ENCODE results near the gene ABO.
"Not testable (repeated sequence)": the region's sequence is repeated elsewhere in the genome, so short reads cannot be mapped to it uniquely, and the experiment has no call there.

Gene ABO

GRCh38 chr9:133303266-133304157 lies 28.5 kb upstream of the ABO start:
- no peak for ATAC-seq
- Mint-ChIP-seq H3K9me3 (no peaks in the 10 kb centered on the region), H3K36me3 (no peaks in the 10 kb centered on the region), H3K4me1 (no peaks in the 10 kb centered on the region), H3K4me3 (no peak overlapping the region), H3K27ac (no peak overlapping the region)
- no peak for DNase-seq (ENCODE audit: low spot score in 2 of 2)

- Mint-ChIP-seq H3K36me3 (no peaks in the 10 kb centered on the region), H3K9me3 (no peaks in the 10 kb centered on the region), H3K27ac (no peak overlapping the region), H3K4me3 (no peak overlapping the region), H3K4me1 (no peaks in the 10 kb centered on the region)
- ATAC-seq (no peak), DNase-seq (ENCODE audit: low spot score in 2 of 2) (no peak)
These were observed 26.5 kb upstream of the ABO start for GRCh38 chr9:133301253-133302230.

- not testable (repeated sequence) for ATAC-seq; H3K4me3 Mint-ChIP-seq; H3K4me1 Mint-ChIP-seq; DNase-seq (ENCODE audit: low spot score in 2 of 2); H3K36me3 Mint-ChIP-seq; H3K27ac Mint-ChIP-seq; H3K9me3 Mint-ChIP-seq
These were observed 25.0 kb upstream of the ABO start for GRCh38 chr9:133299996-133300395.

DNA sequence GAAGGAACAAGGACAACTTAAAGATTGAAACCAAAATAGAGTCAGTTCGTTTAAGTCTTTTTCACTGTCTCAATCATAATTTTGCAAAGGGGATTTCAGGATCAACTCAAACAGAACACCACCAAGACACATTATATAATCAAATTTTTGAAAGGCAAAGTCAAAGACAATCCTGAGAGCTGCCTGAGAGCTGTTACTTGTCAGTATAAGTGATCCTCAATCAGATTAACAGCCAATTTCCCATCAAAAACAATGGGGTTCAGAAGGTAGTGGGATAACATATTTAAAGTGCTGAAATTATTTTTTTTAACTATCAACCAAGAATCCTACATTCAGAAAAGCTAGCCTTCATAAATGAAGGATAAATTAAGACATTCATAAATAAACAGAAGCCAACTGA lies 19.3 kb upstream of the ABO start:
- Mint-ChIP-seq H3K36me3 (no peaks in the 10 kb centered on the region), H3K9me3 (peaks cover 7% of the 10 kb centered on the region), H3K27ac (no peak overlapping the region), H3K4me1 (no peaks in the 10 kb centered on the region), H3K4me3 (no peak overlapping the region)
- ATAC-seq = no peak
- DNase-seq (ENCODE audit: low spot score in 2 of 2) = no peak

DNA sequence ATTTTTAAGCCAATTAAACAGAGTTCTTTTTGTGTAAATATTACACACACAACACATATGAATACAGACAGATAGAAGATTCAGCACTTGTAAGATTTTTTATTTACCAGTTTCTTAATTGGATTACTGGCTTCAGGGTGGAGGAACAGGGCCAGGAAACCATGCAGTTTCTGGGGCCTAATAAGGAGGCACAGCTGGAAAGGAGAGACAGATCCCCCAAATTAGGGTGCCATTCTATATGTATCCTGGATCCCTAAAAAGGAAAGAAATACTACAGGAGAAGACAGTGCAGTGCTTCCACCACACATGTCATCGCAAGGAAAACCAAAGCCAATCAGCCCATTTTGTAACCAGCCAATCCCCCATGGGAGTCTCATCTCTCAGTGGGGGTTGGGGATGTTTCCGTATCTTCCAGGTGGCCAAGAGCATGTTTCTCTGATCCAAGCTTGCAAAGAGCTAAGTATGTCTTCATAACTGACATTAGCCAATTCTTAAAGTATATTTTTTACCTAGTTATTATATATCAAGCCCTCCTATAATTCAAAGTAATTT lies 15.8 kb upstream of the ABO start:
- H3K4me1 Mint-ChIP-seq = no peaks in the 10 kb centered on the region
- H3K4me3 Mint-ChIP-seq = no peak overlapping the region
- no peak for ATAC-seq

GRCh38 chr9:133286523-133286922 lies 11.5 kb upstream of the ABO start:
- DNase-seq (ENCODE audit: low spot score in 2 of 2) (no peak), ATAC-seq (no peak)
- Mint-ChIP-seq H3K4me3 (no peak overlapping the region), H3K4me1 (no peaks in the 10 kb centered on the region), H3K9me3 (peaks cover 7% of the 10 kb centered on the region), H3K36me3 (no peaks in the 10 kb centered on the region), H3K27ac (no peak overlapping the region)

More for the DNA sequence above, 15.8 kb upstream of the ABO start:
- DNase-seq (ENCODE audit: low spot score in 2 of 2) = no peak
- H3K36me3 Mint-ChIP-seq = no peaks in the 10 kb centered on the region
- H3K9me3 Mint-ChIP-seq = peaks cover 7% of the 10 kb centered on the region
- H3K27ac Mint-ChIP-seq = no peak overlapping the region

DNA sequence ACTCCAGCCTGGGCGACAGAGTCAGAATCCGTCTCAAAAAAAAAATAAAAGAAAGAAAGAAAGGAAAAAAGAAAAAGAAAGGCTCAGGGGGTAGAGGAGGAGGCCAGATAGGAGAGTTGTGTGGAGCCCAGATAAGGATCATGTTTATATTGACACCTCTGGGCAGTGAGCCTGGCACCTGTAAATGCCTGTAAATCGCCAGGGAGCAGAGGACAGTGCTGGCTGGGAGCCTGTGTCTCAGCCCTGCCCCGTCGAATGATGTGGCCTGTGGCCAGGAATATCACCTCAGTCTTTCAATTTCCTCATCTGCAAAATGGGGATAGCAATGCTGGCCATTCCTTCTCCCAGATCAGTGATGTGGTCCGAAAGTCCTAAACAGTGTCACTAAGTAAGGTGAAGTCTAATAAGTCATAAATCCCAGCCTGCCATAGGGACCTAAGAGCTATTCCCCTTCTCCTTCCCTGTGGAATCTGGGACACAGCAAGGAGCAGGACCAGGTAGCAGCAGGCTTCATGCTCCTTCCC lies 10.3 kb upstream of the ABO start:
- H3K36me3 Mint-ChIP-seq = no peaks in the 10 kb centered on the region
- ATAC-seq (no peak), DNase-seq (ENCODE audit: low spot score in 2 of 2) (no peak)
- H3K9me3 Mint-ChIP-seq = no peaks in the 10 kb centered on the region
- H3K4me3 Mint-ChIP-seq = no peak overlapping the region
- no peak overlapping the region for H3K27ac Mint-ChIP-seq
- H3K4me1 Mint-ChIP-seq = no peaks in the 10 kb centered on the region

DNA sequence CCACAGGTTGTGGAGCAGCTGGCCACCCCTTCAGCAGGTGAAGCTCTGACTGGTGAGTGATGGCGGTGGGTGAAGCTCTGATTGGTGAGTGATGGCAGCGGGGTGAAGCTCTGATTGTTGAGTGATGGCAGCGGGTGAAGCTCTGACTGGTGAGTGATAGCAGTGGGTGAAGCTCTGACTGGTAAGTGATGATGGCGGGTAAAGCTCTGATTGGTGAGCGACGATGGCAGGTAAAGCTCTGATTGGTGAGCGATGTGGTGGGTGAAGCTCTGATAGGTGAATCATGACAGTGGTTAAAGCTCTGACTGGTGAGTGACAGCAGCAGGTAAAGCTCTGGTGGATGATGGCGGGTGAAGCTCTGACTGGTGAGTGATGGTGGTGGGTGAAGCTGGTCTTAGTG lies 9.4 kb upstream of the ABO start:
- no peak for DNase-seq (ENCODE audit: low spot score in 2 of 2)
- Mint-ChIP-seq H3K27ac (no peak overlapping the region), H3K4me3 (no peak overlapping the region), H3K36me3 (no peaks in the 10 kb centered on the region), H3K9me3 (no peaks in the 10 kb centered on the region), H3K4me1 (no peaks in the 10 kb centered on the region)
- no peak for ATAC-seq

- DNase-seq (ENCODE audit: low spot score in 2 of 2); H3K4me1 Mint-ChIP-seq; H3K36me3 Mint-ChIP-seq; ATAC-seq; H3K27ac Mint-ChIP-seq; H3K4me3 Mint-ChIP-seq; H3K9me3 Mint-ChIP-seq: not testable (repeated sequence)
These were observed 8.4 kb upstream of the ABO start for GRCh38 chr9:133283255-133284032.

DNA sequence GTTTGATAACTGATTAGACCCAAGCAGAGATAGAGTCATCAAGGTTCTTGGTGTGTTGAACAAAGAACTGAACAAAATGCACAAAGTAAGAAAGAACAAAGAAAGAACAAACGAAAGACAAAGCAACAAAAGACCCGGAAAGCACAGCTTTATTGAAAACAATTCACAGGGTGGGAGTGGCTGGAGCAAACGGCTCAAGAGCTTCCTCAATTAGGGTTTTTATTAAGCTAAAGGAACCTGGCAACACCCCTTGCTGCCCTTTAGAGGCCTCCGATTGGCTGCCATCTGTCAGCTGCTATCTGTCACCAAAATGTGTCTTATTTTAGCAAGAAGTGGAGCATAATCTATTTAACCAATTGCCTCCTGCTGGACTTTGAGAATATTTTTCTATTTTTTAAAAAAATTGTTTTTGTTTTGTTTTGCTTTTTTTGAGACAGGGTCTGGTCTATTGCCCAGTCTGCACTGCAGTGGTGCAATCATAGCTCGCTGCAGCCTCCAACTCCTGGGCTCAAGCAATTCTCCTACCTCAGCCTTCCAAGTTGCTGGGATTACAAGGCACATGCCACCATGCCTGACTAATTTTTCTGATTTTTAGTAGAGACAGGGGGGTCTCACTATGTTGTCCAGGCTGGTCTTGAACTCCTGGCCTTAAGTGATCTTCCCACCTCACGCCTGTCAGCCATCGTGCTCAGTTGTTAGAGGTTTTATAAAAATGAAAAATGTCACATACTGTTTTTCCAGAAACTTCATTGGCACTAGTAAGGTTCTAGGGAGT lies 7.7 kb upstream of the ABO start:
- Mint-ChIP-seq H3K9me3 (no peaks in the 10 kb centered on the region), H3K36me3 (no peaks in the 10 kb centered on the region), H3K27ac (no peak overlapping the region), H3K4me3 (no peak overlapping the region), H3K4me1 (no peaks in the 10 kb centered on the region)
- no peak for ATAC-seq
- no peak for DNase-seq (ENCODE audit: low spot score in 2 of 2)

GRCh38 chr9:133280392-133280791 lies 5.4 kb upstream of the ABO start:
- Mint-ChIP-seq H3K36me3 (no peaks in the 10 kb centered on the region), H3K27ac (no peak overlapping the region), H3K4me3 (no peak overlapping the region), H3K9me3 (no peaks in the 10 kb centered on the region), H3K4me1 (no peaks in the 10 kb centered on the region)
- DNase-seq (ENCODE audit: low spot score in 2 of 2) (no peak), ATAC-seq (no peak)

- H3K4me3 Mint-ChIP-seq = no peak overlapping the region
- no peaks in the 10 kb centered on the region for H3K36me3 Mint-ChIP-seq
- H3K27ac Mint-ChIP-seq = no peak overlapping the region
- no peak for DNase-seq (ENCODE audit: low spot score in 2 of 2)
- ATAC-seq = peak; percentile 43
- no peaks in the 10 kb centered on the region for H3K9me3 Mint-ChIP-seq
- H3K4me1 Mint-ChIP-seq = no peaks in the 10 kb centered on the region
These were observed 3.4 kb upstream of the ABO start for GRCh38 chr9:133278161-133279114.

- Mint-ChIP-seq H3K9me3 (no peaks in the 10 kb centered on the region), H3K27ac (no peak overlapping the region), H3K4me3 (no peak overlapping the region), H3K36me3 (no peaks in the 10 kb centered on the region), H3K4me1 (no peaks in the 10 kb centered on the region)
- no peak for DNase-seq (ENCODE audit: low spot score in 2 of 2)
- no peak for ATAC-seq
These were observed 2.5 kb upstream of the ABO start for GRCh38 chr9:133277467-133277866.
